ENCODE results near the gene THEMIS. TPM values are rescaled to one million over a fixed set of nuclear protein-coding genes. Genes with fewer than 3 reads are reported as not detected.
"Not testable (repeated sequence)": the region's sequence is repeated elsewhere in the genome, so short reads cannot be mapped to it uniquely, and the experiment has no call there.

The THEMIS gene
- total RNA-seq, 1 donor from 2014 or later: not detected

DNA sequence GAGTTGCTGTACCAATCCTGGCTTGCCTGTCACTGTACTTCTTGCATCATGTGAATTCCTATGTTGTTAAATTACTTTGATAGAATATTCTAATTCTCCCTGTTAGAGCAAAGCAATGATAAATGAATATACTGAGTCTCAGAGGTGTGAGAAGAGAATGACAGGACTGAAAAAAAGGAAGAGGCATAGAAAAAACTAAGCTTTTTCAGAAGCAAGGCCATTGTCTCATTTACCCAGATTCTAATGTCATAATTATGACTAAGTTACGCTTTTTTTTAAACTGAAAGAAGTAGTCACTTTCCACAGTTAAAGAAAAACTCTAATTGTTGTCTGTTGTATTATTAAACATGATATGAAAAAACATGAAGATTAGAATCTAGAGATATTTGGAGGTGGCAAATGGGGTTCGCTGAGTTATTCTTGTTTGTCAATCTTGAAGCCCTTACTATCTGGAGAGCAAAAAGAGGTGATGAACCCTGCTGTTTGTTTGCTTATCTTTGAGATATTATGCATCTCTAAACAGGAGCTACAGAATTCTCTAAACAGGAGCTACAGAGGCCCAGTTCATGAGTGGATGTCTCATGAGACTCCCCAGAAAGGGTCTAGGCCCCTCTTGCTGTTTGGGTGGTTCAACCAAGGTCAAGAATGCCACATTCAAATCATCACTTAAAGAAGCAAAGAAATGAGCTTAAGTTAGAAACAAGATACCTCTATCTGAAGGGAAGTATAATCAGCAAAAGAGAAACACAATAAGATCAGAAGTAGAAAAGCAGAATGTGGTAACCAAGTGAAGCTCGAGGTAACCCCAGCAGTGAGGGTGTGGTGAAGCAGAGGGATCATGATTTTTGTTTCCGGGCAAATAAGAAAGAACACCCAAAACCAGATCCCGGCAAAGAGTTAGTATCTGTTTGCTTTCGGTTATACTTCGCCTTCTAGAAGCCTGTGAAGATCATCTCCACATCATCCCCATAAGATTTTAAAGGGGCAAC is 33.3 kb upstream of the THEMIS start:
- TF ChIP-seq, protein P1, sequence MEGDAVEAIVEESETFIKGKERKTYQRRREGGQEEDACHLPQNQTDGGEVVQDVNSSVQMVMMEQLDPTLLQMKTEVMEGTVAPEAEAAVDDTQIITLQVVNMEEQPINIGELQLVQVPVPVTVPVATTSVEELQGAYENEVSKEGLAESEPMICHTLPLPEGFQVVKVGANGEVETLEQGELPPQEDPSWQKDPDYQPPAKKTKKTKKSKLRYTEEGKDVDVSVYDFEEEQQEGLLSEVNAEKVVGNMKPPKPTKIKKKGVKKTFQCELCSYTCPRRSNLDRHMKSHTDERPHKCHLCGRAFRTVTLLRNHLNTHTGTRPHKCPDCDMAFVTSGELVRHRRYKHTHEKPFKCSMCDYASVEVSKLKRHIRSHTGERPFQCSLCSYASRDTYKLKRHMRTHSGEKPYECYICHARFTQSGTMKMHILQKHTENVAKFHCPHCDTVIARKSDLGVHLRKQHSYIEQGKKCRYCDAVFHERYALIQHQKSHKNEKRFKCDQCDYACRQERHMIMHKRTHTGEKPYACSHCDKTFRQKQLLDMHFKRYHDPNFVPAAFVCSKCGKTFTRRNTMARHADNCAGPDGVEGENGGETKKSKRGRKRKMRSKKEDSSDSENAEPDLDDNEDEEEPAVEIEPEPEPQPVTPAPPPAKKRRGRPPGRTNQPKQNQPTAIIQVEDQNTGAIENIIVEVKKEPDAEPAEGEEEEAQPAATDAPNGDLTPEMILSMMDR (IDR thresholded peaks at IDR 0.05; ENCODE audit: insufficient read depth, low read length, severe bottlenecking): no peak
- no peak for FAIRE-seq

DNA sequence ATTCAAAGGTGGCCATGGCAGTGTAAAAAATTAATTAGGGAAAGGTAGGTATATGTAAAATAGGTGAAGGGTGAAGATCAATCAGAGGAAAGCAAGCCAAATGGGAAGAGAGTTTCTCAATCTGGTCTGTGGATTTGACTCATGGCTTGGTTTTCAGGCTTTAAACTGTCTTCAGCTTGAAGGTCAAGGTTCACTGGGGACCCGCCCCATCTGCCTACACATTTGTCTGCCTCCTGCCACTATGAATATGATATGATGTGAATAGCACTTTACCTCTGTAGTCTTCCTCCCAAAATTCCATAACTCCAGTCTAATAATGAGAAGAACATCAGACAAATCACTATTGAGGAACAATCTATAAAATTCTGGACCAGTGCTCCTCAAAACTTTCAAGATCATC is 32.3 kb upstream of the THEMIS start:
- Histone ChIP-seq H3K27me3 (ENCODE audit: control insufficient read depth, insufficient read depth, low read length) (no peaks in the 10 kb centered on the region), H3K4me3 (ENCODE audit: low read depth, low read length) (no peak overlapping the region), H3K36me3 (ENCODE audit: control insufficient read depth, insufficient read depth, low read length) (no peaks in the 10 kb centered on the region)
- FAIRE-seq (no peak), DNase-seq (ENCODE audit: low read depth) (no peak)
- TF ChIP-seq, protein P1 (IDR thresholded peaks at IDR 0.05; ENCODE audit: insufficient read depth, low read length, severe bottlenecking): no peak

More for the DNA sequence above, 33.3 kb upstream of the THEMIS start:
- Histone ChIP-seq H3K4me3 (ENCODE audit: low read depth, low read length) (no peak overlapping the region), H3K27me3 (ENCODE audit: control insufficient read depth, insufficient read depth, low read length) (no peaks in the 10 kb centered on the region), H3K36me3 (ENCODE audit: control insufficient read depth, insufficient read depth, low read length) (no peaks in the 10 kb centered on the region)
- no peak for DNase-seq (ENCODE audit: low read depth)

DNA sequence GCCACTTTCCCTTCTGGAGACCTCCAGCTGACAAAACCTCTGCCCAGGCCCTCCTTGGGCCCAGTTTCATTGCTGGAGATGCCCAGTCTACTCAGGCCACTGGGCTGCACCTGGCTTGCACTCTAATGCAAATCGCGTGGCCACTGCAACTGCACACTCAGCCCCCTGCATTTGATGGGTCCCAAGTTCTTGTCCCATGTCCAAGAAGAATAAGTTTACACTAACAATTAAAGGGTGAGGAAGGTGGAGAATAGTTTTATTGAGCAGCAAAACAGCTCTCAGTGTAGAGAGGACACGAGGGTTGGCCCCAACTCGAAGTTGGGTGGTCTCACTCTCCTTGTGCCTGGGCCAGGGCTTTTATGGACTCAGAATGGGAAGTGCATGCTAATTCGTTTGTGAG is 31.9 kb upstream of the THEMIS start:
- no peak for DNase-seq (ENCODE audit: low read depth)
- TF ChIP-seq, protein P1 (IDR thresholded peaks at IDR 0.05; ENCODE audit: insufficient read depth, low read length, severe bottlenecking): no peak
- no peak for FAIRE-seq
- H3K36me3 ChIP-seq (ENCODE audit: control insufficient read depth, insufficient read depth, low read length): no peaks in the 10 kb centered on the region
- no peaks in the 10 kb centered on the region for H3K27me3 ChIP-seq (ENCODE audit: control insufficient read depth, insufficient read depth, low read length)
- no peak overlapping the region for H3K4me3 ChIP-seq (ENCODE audit: low read depth, low read length)

DNA sequence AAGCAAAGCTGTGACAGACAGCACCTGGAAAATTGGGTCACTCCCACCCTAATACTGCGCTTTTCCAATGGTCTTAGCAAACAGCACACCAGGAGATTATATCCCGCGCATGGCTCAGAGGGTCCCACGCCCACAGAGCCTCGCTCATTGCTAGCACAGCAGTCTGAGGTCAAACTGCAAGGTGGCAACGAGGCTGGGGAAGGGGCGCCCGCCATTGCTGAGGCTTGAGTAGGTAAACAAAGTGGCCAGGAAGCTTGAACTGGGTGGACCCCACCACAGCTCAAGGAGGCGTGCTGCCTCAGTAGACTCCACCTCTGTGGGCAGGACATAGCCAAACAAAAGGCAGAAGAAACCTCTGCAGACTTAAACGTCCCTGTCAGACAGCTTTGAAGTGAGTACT is 25.6 kb upstream of the THEMIS start:
- DNase-seq (ENCODE audit: low read depth); H3K4me3 ChIP-seq (ENCODE audit: low read depth, low read length); H3K27me3 ChIP-seq (ENCODE audit: control insufficient read depth, insufficient read depth, low read length); FAIRE-seq; H3K36me3 ChIP-seq (ENCODE audit: control insufficient read depth, insufficient read depth, low read length): not testable (repeated sequence)

DNA sequence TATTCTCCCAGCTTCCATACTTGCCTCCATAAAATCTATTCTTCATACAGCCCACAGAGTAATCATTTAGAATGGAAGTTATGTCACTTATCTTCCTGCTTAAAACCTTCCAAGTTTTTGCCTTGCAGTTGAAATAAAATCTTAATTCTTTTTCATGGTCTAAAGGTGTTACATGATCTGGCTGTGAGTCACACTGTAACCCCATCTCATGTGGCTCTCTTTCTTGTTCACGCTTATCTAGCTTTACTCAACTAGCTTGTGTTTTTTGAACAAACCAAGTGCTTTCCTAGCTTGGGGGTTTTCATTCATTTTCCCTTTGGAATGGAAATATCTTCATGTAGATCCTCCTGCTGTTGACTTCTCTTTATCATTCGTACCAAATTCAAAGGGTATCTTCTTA is 23.6 kb upstream of the THEMIS start:
- H3K4me3 ChIP-seq (ENCODE audit: low read depth, low read length): no peak overlapping the region
- FAIRE-seq: no peak
- no peaks in the 10 kb centered on the region for H3K36me3 ChIP-seq (ENCODE audit: control insufficient read depth, insufficient read depth, low read length)
- TF ChIP-seq, protein P1 (IDR thresholded peaks at IDR 0.05; ENCODE audit: insufficient read depth, low read length, severe bottlenecking): no peak
- DNase-seq (ENCODE audit: low read depth): peak; percentile 70
- no peaks in the 10 kb centered on the region for H3K27me3 ChIP-seq (ENCODE audit: control insufficient read depth, insufficient read depth, low read length)

DNA sequence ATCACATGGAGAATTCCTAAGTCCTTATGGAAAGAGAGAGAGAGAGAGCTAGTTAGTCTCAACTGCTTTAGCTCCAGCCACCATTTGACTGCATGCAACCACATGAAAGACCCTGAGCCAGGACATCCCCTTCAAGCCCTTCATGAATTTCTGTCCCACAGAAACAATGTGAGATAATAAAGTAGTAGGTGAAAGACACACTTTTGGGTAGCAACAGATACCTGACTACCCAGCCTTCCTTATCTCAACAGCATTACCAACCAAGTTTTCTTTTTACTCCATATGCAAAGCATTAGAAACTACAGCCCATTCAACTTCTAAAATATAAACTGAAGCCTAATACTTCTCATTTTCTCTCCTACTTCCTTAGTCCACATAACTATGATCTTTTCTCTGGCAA is 23.2 kb upstream of the THEMIS start:
- DNase-seq (ENCODE audit: low read depth) (no peak), FAIRE-seq (no peak)
- no peaks in the 10 kb centered on the region for H3K36me3 ChIP-seq (ENCODE audit: control insufficient read depth, insufficient read depth, low read length)
- no peak overlapping the region for H3K4me3 ChIP-seq (ENCODE audit: low read depth, low read length)
- no peaks in the 10 kb centered on the region for H3K27me3 ChIP-seq (ENCODE audit: control insufficient read depth, insufficient read depth, low read length)
- TF ChIP-seq, protein P1 (IDR thresholded peaks at IDR 0.05; ENCODE audit: insufficient read depth, low read length, severe bottlenecking): no peak

Measured in bronchial epithelial cell (primary cell).